Measurements from ENCODE around the gene REM1. TPM values are rescaled to one million over a fixed set of nuclear protein-coding genes. Genes with fewer than 3 reads are reported as not detected.
A peak's percentile ranks its signal among the peaks of the same experiment; 100 is the strongest.

The REM1 gene
- total RNA-seq, 1 experiment from 2014 or later, result not detected

- Histone ChIP-seq H3K27ac (ENCODE audit: low read depth, low read length, poor library complexity, severe bottlenecking) (no peak overlapping the region), H3K36me3 (ENCODE audit: insufficient read depth, low read length, poor library complexity, severe bottlenecking) (no peaks in the 10 kb centered on the region), H3K27me3 (replicated peaks; ENCODE audit: insufficient read depth, low read depth, low read length, poor library complexity) (peaks cover 21% of the 10 kb centered on the region), H3K4me3 (ENCODE audit: low read depth, low read length, poor library complexity, severe bottlenecking) (no peak overlapping the region), H3K4me1 (ENCODE audit: insufficient read depth, low read length, poor library complexity, severe bottlenecking) (no peaks in the 10 kb centered on the region), H3K9me3 (ENCODE audit: low read depth, low read length, poor library complexity, severe bottlenecking) (no peaks in the 10 kb centered on the region)
- BruUV-seq (replicated peaks), result no TSS peak
- intact Hi-C loops (cut with micrococcal nuclease; ENCODE audit: unreplicated experiment), result no loop called here
- CTCF ChIA-PET, result interaction anchor here (0.7 kb wide), 1 partner anchor 142 kb away, joined by 3 read pairs; no protein-coding TSS in a partner anchor
- POLR2A ChIA-PET (ENCODE audit: low non-redundant PET), result no interaction called here
- DNase-seq (ENCODE audit: low spot score), result peak; percentile 20
- TF ChIP-seq, protein P1, sequence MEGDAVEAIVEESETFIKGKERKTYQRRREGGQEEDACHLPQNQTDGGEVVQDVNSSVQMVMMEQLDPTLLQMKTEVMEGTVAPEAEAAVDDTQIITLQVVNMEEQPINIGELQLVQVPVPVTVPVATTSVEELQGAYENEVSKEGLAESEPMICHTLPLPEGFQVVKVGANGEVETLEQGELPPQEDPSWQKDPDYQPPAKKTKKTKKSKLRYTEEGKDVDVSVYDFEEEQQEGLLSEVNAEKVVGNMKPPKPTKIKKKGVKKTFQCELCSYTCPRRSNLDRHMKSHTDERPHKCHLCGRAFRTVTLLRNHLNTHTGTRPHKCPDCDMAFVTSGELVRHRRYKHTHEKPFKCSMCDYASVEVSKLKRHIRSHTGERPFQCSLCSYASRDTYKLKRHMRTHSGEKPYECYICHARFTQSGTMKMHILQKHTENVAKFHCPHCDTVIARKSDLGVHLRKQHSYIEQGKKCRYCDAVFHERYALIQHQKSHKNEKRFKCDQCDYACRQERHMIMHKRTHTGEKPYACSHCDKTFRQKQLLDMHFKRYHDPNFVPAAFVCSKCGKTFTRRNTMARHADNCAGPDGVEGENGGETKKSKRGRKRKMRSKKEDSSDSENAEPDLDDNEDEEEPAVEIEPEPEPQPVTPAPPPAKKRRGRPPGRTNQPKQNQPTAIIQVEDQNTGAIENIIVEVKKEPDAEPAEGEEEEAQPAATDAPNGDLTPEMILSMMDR (conservative IDR thresholded peaks at IDR 0.05; ENCODE audit: low read depth, low read length), result no peak
- no peak for TF ChIP-seq EZH2 (IDR thresholded peaks at IDR 0.05; ENCODE audit: borderline replicate concordance, low read depth, low read length, poor library complexity, severe bottlenecking)
Measured at GRCh38 chr20:31430568-31431115, 44.4 kb upstream of the REM1 start.

DNA sequence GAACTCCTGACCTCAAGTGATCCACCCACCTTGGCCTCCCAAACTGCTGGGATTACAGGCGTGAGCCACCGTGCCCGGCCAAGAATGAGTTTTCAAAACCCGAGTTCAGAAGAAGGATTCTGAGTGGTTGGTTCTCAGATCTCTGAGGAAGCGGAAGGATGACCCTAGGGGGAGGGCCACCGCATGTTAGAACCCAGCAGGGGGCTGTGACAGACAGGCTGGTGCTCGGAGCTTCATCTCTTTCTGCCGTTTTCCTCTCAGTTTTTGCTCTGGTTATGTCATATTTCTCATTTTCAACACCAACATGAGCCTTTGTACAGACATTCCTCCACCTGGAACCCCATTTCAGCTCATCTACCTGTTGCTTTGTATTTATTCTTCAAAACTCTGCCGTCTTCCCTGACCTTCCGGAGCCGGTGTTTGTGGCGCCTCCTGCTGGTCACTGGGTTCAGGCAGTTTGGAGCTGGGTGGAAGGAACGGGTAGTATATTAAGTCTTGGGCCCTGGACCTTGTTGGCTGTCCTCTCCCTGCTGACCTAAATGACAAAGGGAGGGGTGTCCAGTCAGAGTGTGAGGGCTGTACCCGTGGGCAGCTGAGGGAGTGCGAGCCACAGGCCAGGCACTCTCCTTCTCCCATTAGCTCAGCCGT, 35.0 kb upstream of the REM1 start, which contains the start of gene DEFB123:
DEFB123 (plus strand) TSS at position 621 of the 648 bp plus-strand sequence. CDS start 67 bp downstream, outside the sequence.
- no peaks in the 10 kb centered on the region for H3K36me3 ChIP-seq (ENCODE audit: insufficient read depth, low read length, poor library complexity, severe bottlenecking)
- BruUV-seq (replicated peaks), result no TSS peak
- no peak within 1 kb of the TSS for H3K27ac ChIP-seq (ENCODE audit: low read depth, low read length, poor library complexity, severe bottlenecking)
- H3K27me3 ChIP-seq (replicated peaks; ENCODE audit: insufficient read depth, low read depth, low read length, poor library complexity), result peaks cover 11% of the 10 kb centered on the region
- intact Hi-C loops (cut with micrococcal nuclease; ENCODE audit: unreplicated experiment), result no loop called here
- no peak for TF ChIP-seq EZH2 (IDR thresholded peaks at IDR 0.05; ENCODE audit: borderline replicate concordance, low read depth, low read length, poor library complexity, severe bottlenecking)
- TF ChIP-seq, protein P1 (conservative IDR thresholded peaks at IDR 0.05; ENCODE audit: low read depth, low read length), result peak; percentile 56
- DNase-seq (ENCODE audit: low spot score), result no peak
- ChIA-PET CTCF (interaction anchor here (0.6 kb wide), 1 partner anchor 9 kb away, joined by 7 read pairs; no protein-coding TSS in a partner anchor), POLR2A (ENCODE audit: low non-redundant PET) (no interaction called here)
- no peaks in the 10 kb centered on the region for H3K9me3 ChIP-seq (ENCODE audit: low read depth, low read length, poor library complexity, severe bottlenecking)
- H3K4me1 ChIP-seq (ENCODE audit: insufficient read depth, low read length, poor library complexity, severe bottlenecking), result no peaks in the 10 kb centered on the region
- no peak within 1 kb of the TSS for H3K4me3 ChIP-seq (ENCODE audit: low read depth, low read length, poor library complexity, severe bottlenecking)

DNA sequence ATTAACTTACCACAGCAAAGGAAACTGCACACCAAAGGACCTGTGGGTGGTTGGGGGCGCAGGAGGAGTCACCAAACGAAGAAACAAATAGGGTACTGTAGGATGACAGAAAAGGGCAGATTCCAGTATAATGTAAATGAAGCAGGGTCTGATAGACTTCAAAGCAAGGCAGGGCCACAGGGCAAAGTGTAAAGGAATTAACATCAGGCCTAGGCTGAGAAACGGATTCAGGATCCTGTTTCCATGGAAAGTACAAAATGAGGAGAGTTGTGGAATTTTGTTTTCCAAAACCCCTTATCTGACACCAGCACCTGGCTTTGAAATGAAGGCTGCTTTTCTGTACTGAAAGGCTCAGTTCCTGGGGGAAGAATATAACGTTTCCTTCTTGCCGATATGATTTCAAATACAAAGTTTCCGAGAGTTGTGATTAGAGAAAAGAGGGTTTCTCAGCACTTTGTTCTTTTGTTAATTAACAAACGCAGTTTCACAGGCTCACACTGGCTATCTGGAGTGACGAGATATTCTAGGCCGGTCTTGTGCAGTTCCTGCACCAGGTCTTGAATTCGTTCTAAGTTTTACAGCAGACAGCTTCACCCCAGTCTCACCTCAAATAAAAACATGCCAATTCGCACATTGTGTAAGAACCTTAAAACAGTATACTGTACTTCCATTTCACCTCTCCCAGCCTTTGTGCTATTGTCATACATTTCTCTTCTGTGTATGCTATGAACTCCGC, 28.8 kb upstream of the REM1 start:
- CTCF ChIA-PET, result no interaction called here
- Histone ChIP-seq H3K9me3 (ENCODE audit: low read depth, low read length, poor library complexity, severe bottlenecking) (no peaks in the 10 kb centered on the region), H3K36me3 (ENCODE audit: insufficient read depth, low read length, poor library complexity, severe bottlenecking) (no peaks in the 10 kb centered on the region), H3K27ac (ENCODE audit: low read depth, low read length, poor library complexity, severe bottlenecking) (no peak overlapping the region), H3K4me1 (ENCODE audit: insufficient read depth, low read length, poor library complexity, severe bottlenecking) (no peaks in the 10 kb centered on the region), H3K4me3 (ENCODE audit: low read depth, low read length, poor library complexity, severe bottlenecking) (no peak overlapping the region), H3K27me3 (replicated peaks; ENCODE audit: insufficient read depth, low read depth, low read length, poor library complexity) (peaks cover 1% of the 10 kb centered on the region)
- POLR2A ChIA-PET (ENCODE audit: low non-redundant PET), result no interaction called here
- no TSS peak for BruUV-seq (replicated peaks)
- no peak for DNase-seq (ENCODE audit: low spot score)
- no peak for TF ChIP-seq EZH2 (IDR thresholded peaks at IDR 0.05; ENCODE audit: borderline replicate concordance, low read depth, low read length, poor library complexity, severe bottlenecking)
- TF ChIP-seq, protein P1 (conservative IDR thresholded peaks at IDR 0.05; ENCODE audit: low read depth, low read length), result no peak
- intact Hi-C loops (cut with micrococcal nuclease; ENCODE audit: unreplicated experiment), result no loop called here

Measured in A673 (cell line).